Cardiac muscle cell (in vitro differentiated cells and primary cell): ENCODE data around the gene ZDHHC24. TPM values are rescaled to one million over a fixed set of nuclear protein-coding genes. Genes with fewer than 3 reads are reported as not detected.

Source experiments
- DNase-seq, 2 donors: peaks; one replicate each; pipeline versions ENCODE4 v3.0.0 to v3.0.0-alpha.2; 2010 to 2017; ENCODE audit warnings: low read depth in 1 of 2, low spot score in 1 of 2
- H3K27ac ChIP-seq: fragments of 200-600 bp; sonication (generic); 2 replicates; pipeline ENCODE4 v1.5.1; 2016
- H3K27me3 ChIP-seq: fragments of 200-600 bp; sonication (generic); 2 replicates; pipeline ENCODE4 v1.6.0; 2016; ENCODE audit warnings: control low read depth
- H3K36me3 ChIP-seq: fragments of 200-600 bp; sonication (generic); 2 replicates; pipeline ENCODE4 v1.5.1; 2016; ENCODE audit warnings: control low read depth
- H3K4me1 ChIP-seq: fragments of 200-600 bp; sonication (generic); 2 replicates; pipeline ENCODE4 v1.8.1; 2017; ENCODE audit warnings: low read depth, mild to moderate bottlenecking, mixed run types
- H3K4me3 ChIP-seq: fragments of 200-600 bp; sonication (generic); 2 replicates; pipeline ENCODE4 v1.5.1; 2016; ENCODE audit warnings: mild to moderate bottlenecking
- H3K9me3 ChIP-seq: fragments of 200-600 bp; sonication (generic); 2 replicates; pipeline ENCODE4 v1.5.1; 2017; ENCODE audit warnings: low read depth, mild to moderate bottlenecking, control low read depth
- CTCF ChIP-seq: IDR thresholded peaks from 2 replicates; pipeline ENCODE4 v1.5.1; 2012; ENCODE audit warnings: low read depth, mild to moderate bottlenecking, low read length
- polyA plus RNA-seq: library from polyadenylated mRNA; unstranded; fragments of >200 nt; fragmentation: Nextera tagmentation; extraction: Ambion mirVana; gene quantifications from 2 replicates; pipeline ENCODE4 v1.2.1, GENCODE V29; 2016
- total RNA-seq: library from RNA; depleted of rRNA; stranded (reverse); fragments of >200 nt; gene quantifications from 2 replicates; pipeline ENCODE4 v1.2.3, GENCODE V29; 2016

Gene ZDHHC24
- total and polyA plus RNA-seq, 2 experiments from 2014 or later, result 14.7 to 16.9 TPM

GRCh38 chr11:66563832-66564231 is 18.0 kb upstream of the ZDHHC24 start:
- Histone ChIP-seq H3K27me3 (no peaks in the 10 kb centered on the region), H3K4me1 (no peaks in the 10 kb centered on the region), H3K9me3 (no peaks in the 10 kb centered on the region), H3K36me3 (peaks cover 17% of the 10 kb centered on the region), H3K27ac (no peak overlapping the region), H3K4me3 (no peak overlapping the region)
- no peak for DNase-seq
- no peak for TF ChIP-seq CTCF

- peaks cover 22% of the 10 kb centered on the region for H3K36me3 ChIP-seq
- no peaks in the 10 kb centered on the region for H3K27me3 ChIP-seq
- TF ChIP-seq CTCF, result no peak
- H3K27ac ChIP-seq, result no peak overlapping the region
- H3K4me3 ChIP-seq, result no peak overlapping the region
- DNase-seq, result no peak
- H3K9me3 ChIP-seq, result no peaks in the 10 kb centered on the region
- H3K4me1 ChIP-seq, result no peaks in the 10 kb centered on the region
These were observed 17.2 kb upstream of the ZDHHC24 start for GRCh38 chr11:66562907-66563583.

- no peaks in the 10 kb centered on the region for H3K27me3 ChIP-seq
- peaks cover 29% of the 10 kb centered on the region for H3K36me3 ChIP-seq
- H3K27ac ChIP-seq, result no peak overlapping the region
- TF ChIP-seq CTCF, result no peak
- no peaks in the 10 kb centered on the region for H3K4me1 ChIP-seq
- H3K9me3 ChIP-seq, result no peaks in the 10 kb centered on the region
- DNase-seq, result no peak
- no peak overlapping the region for H3K4me3 ChIP-seq
These were observed 16.4 kb upstream of the ZDHHC24 start for GRCh38 chr11:66562275-66562674.

- TF ChIP-seq CTCF, result no peak
- Histone ChIP-seq H3K4me3 (no peak overlapping the region), H3K36me3 (peaks cover 29% of the 10 kb centered on the region), H3K4me1 (no peaks in the 10 kb centered on the region), H3K27ac (no peak overlapping the region), H3K27me3 (no peaks in the 10 kb centered on the region), H3K9me3 (no peaks in the 10 kb centered on the region)
- no peak for DNase-seq
These were observed 16.1 kb upstream of the ZDHHC24 start for GRCh38 chr11:66561975-66562248.

GRCh38 chr11:66561178-66561974 is 15.5 kb upstream of the ZDHHC24 start:
- DNase-seq, result no peak
- H3K27me3 ChIP-seq, result no peaks in the 10 kb centered on the region
- H3K9me3 ChIP-seq, result no peaks in the 10 kb centered on the region
- H3K36me3 ChIP-seq, result peaks cover 29% of the 10 kb centered on the region
- H3K4me3 ChIP-seq, result no peak overlapping the region
- no peaks in the 10 kb centered on the region for H3K4me1 ChIP-seq
- TF ChIP-seq CTCF, result no peak
- H3K27ac ChIP-seq, result no peak overlapping the region
